22Rv1 (cell line): ENCODE data around the gene C1orf21.

Source experiments
- H3K27ac ChIP-seq: fragments of 450-650 bp; 2 replicates; pipeline ENCODE4 v1.5.1; 2017
- ZFX ChIP-seq: fragments of 450-650 bp; IDR thresholded peaks from 2 replicates; pipeline ENCODE4 v1.6.1; 2017; ENCODE audit warnings: antibody characterized with exemption, borderline replicate concordance
- TF ChIP-seq, protein P1 (sequence below): fragments of 450-650 bp; IDR thresholded peaks from 2 replicates; pipeline ENCODE4 v1.5.1; 2017; ENCODE audit warnings: mild to moderate bottlenecking

C1orf21 gene

DNA sequence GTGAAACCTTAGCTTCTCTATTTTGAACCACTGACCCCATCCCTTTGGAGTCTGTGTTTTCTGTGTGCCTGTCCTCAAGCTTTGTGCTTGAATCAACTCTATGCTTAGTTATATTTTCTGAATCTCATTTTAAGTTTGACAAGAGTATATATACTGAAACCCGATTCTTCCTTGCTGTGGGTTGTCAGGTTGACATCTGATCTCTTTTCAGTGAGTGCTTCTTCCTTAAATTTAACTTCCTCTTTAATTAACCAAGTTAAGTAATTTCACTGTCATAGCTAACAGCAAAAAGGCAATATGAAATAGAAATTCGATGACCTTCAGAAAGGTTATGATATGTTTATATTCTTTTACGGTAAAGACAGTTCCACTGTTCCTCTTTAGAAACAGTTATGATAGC lies 69.4 kb downstream of the C1orf21 start:
- H3K27ac ChIP-seq, result no peak overlapping the region
- no peak for TF ChIP-seq ZFX
- TF ChIP-seq, protein P1, sequence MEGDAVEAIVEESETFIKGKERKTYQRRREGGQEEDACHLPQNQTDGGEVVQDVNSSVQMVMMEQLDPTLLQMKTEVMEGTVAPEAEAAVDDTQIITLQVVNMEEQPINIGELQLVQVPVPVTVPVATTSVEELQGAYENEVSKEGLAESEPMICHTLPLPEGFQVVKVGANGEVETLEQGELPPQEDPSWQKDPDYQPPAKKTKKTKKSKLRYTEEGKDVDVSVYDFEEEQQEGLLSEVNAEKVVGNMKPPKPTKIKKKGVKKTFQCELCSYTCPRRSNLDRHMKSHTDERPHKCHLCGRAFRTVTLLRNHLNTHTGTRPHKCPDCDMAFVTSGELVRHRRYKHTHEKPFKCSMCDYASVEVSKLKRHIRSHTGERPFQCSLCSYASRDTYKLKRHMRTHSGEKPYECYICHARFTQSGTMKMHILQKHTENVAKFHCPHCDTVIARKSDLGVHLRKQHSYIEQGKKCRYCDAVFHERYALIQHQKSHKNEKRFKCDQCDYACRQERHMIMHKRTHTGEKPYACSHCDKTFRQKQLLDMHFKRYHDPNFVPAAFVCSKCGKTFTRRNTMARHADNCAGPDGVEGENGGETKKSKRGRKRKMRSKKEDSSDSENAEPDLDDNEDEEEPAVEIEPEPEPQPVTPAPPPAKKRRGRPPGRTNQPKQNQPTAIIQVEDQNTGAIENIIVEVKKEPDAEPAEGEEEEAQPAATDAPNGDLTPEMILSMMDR, result no peak

DNA sequence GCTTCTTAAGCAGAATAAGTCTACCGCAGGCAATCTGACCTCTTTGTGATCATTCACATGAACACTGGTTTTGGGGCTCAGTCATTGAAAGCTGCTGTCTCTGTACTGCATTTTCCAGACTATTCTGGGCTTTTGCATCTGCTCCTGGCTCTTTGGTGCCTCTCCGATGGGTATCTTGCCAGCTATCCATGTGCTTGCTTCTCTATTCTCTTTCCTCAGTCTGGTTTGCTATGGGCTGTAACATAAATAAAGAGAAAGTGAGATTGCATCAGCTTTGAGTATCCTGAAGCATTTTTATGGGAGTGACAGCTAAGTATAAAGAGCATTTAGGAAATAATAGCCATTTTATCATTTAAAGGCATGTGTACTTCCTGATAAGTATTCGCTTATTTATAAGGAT lies 70.7 kb downstream of the C1orf21 start:
- TF ChIP-seq, protein P1, result no peak
- TF ChIP-seq ZFX, result no peak
- no peak overlapping the region for H3K27ac ChIP-seq

DNA sequence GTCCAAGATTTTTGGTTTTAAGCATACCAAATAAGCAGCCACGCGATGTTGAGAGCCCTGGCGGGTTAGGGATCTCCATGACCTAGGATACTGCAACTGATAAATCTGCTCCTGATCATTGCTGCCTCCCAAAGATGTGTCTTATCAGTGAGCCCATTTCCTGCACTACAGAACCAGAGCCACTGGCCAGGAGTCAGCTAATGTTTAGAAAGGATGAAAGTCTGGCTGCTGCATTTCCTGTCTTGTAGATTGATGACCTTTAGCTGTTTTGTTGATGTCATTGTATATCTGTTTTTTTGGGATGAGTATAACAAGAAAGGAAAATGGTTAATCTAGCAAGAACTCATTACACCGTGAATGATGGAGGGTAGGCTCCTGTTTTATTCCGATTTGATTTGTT lies 74.5 kb downstream of the C1orf21 start:
- TF ChIP-seq, protein P1, result no peak
- TF ChIP-seq ZFX, result no peak
- H3K27ac ChIP-seq, result no peak overlapping the region

DNA sequence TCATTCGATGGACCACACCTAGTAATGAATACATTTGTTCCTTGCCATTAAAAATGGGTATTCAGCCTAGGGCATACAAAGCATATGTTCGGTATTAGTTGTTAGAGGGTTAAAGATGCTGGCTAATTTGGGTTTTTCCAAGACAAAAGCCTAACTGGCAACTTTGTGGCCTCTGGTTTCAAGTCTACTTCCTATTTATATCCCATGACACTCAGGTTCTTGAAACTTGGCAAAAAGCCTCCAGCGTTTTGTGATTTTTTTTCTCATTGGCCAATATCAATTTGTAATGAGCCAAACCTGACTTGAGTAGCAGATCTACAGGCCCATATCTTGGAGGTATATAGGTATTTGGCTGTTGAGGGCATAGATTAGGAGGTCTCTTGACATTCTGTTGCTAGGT lies 75.3 kb downstream of the C1orf21 start:
- no peak for TF ChIP-seq ZFX
- TF ChIP-seq, protein P1, result no peak
- no peak overlapping the region for H3K27ac ChIP-seq

DNA sequence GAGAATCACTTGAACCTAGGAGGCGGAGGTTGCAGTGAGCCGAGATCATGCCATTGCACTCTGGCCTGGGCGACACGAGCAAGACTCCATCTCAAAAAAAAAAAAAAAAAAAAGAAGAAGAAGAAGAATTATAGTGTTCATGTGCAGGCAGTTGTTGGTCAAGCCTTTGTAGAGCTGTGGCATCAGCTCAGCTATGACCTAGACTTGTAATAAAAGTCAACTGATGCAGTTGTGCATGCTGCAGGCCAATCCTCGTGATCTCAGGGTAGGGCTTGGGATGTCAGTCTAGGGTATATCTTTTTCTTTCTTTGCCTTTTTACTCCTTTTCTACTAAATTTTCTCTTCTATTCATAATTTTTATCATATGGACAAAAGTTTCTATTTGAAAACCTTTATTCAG lies 76.2 kb downstream of the C1orf21 start:
- no peak for TF ChIP-seq ZFX
- TF ChIP-seq, protein P1, result no peak

DNA sequence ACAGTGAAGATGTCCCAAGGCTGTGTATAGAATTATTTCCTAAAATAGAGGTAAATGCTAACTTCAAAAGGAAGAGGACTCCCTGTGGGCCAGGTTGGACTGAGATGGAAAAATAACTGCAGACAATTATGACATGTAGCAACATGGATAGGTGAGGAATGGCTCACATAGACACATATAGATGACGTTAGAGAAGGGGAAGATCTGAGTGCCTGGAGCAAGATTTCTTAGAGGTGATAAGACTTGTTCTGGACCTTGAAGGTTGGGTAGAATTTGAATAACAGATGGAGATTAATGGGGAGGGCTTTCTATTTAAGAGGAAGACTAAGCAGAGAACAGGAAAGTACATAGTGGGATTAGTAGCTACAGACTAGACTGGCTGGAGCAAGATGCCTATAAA lies 76.9 kb downstream of the C1orf21 start:
- no peak overlapping the region for H3K27ac ChIP-seq
- no peak for TF ChIP-seq ZFX
- TF ChIP-seq, protein P1, result no peak

More for the DNA sequence above, 76.2 kb downstream of the C1orf21 start:
- H3K27ac ChIP-seq, result no peak overlapping the region

DNA sequence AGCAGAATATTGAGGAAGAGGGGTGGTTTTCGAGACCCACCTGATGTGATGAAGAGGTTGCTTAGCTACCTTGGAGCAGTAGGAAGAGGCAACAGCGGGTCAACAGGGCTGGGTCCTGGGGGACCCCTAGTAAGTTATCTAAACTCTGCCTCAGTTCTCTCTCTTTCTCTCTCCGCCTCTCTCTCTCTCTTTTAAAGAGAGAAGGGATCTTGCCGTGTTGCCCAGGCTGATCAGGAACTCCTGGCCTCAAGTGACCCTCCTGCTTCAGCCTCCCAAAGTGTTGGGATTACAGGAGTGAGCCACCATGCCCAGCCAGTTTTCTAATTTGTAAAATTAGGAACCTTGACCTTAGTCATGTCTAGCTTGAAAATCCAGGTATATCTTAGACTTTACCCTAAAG lies 77.9 kb downstream of the C1orf21 start:
- no peak overlapping the region for H3K27ac ChIP-seq
- TF ChIP-seq ZFX, result no peak
- TF ChIP-seq, protein P1, result no peak
